Measurements from ENCODE around the gene TASOR2. TPM values are rescaled to one million over a fixed set of nuclear protein-coding genes. Genes with fewer than 3 reads are reported as not detected.

The TASOR2 gene
- total RNA-seq, 2 experiments from 2014 or later = 36.4 to 37.7 TPM

GRCh38 chr10:5661043-5661442 lies 23.6 kb upstream of the TASOR2 start:
- Mint-ChIP-seq H3K36me3 (ENCODE audit: low read depth) (no peaks in the 10 kb centered on the region), H3K27me3 (ENCODE audit: low read depth) (no peaks in the 10 kb centered on the region), H3K4me3 (no peak overlapping the region), H3K27ac (no peak overlapping the region), H3K4me1 (ENCODE audit: low read depth) (peaks cover 34% of the 10 kb centered on the region), H3K9me3 (no peaks in the 10 kb centered on the region)
- DNase-seq = no peak
- intact Hi-C loops (cut with micrococcal nuclease) = no loop called here
- CTCF ChIA-PET = no interaction called here

GRCh38 chr10:5662708-5663579 lies 21.7 kb upstream of the TASOR2 start:
- no peaks in the 10 kb centered on the region for H3K36me3 Mint-ChIP-seq (ENCODE audit: low read depth)
- H3K27ac Mint-ChIP-seq = no peak overlapping the region
- H3K9me3 Mint-ChIP-seq = no peaks in the 10 kb centered on the region
- intact Hi-C loops (cut with micrococcal nuclease) = no loop called here
- H3K4me1 Mint-ChIP-seq (ENCODE audit: low read depth) = peaks cover 25% of the 10 kb centered on the region
- no peak overlapping the region for H3K4me3 Mint-ChIP-seq
- DNase-seq = no peak
- CTCF ChIA-PET = interaction anchor here (1.6 kb wide), 1 partner anchor 39 kb away, joined by 4 read pairs; no protein-coding TSS in a partner anchor
- H3K27me3 Mint-ChIP-seq (ENCODE audit: low read depth) = no peaks in the 10 kb centered on the region

- DNase-seq = no peak
- intact Hi-C loops (cut with micrococcal nuclease) = loop anchor here (2.0 kb wide), 1 partner anchor 35 kb away; no protein-coding TSS in a partner anchor
- Mint-ChIP-seq H3K4me3 (no peak overlapping the region), H3K4me1 (ENCODE audit: low read depth) (peaks cover 23% of the 10 kb centered on the region), H3K36me3 (ENCODE audit: low read depth) (no peaks in the 10 kb centered on the region), H3K9me3 (no peaks in the 10 kb centered on the region), H3K27me3 (ENCODE audit: low read depth) (no peaks in the 10 kb centered on the region), H3K27ac (no peak overlapping the region)
- CTCF ChIA-PET = interaction anchor here (1.6 to 2.2 kb wide), 2 partner anchors 34 to 40 kb away, joined by 4 to 11 read pairs; no protein-coding TSS in a partner anchor
Measured at GRCh38 chr10:5663692-5664427, 20.8 kb upstream of the TASOR2 start.

- H3K27me3 Mint-ChIP-seq (ENCODE audit: low read depth) = no peaks in the 10 kb centered on the region
- H3K9me3 Mint-ChIP-seq = no peaks in the 10 kb centered on the region
- no peak for DNase-seq
- CTCF ChIA-PET = interaction anchor here (0.5 to 2.2 kb wide), 3 partner anchors 18 to 816 kb away, joined by 3 to 11 read pairs (median 3); no protein-coding TSS in a partner anchor
- peaks cover 13% of the 10 kb centered on the region for H3K4me1 Mint-ChIP-seq (ENCODE audit: low read depth)
- no peaks in the 10 kb centered on the region for H3K36me3 Mint-ChIP-seq (ENCODE audit: low read depth)
- H3K27ac Mint-ChIP-seq = no peak overlapping the region
- intact Hi-C loops (cut with micrococcal nuclease) = loop anchor here (1.0 to 2.0 kb wide), 2 partner anchors 19 to 37 kb away; partner anchors contain the start of gene TASOR2
- H3K4me3 Mint-ChIP-seq = peak overlapping the region; percentile 74
Measured at GRCh38 chr10:5665373-5666007, 19.1 kb upstream of the TASOR2 start.

GRCh38 chr10:5666008-5666840 lies 18.4 kb upstream of the TASOR2 start, which contains the start of gene ASB13:
Gene ASB13, minus strand, starts transcription at chr10:5666595. Its CDS starts 44 bp downstream, at chr10:5666551.
- Mint-ChIP-seq H3K4me1 (ENCODE audit: low read depth) (peaks cover 13% of the 10 kb centered on the region), H3K4me3 (peak within 1 kb of the TSS; percentile 86), H3K36me3 (ENCODE audit: low read depth) (no peaks in the 10 kb centered on the region), H3K27ac (peak within 1 kb of the TSS; percentile 39), H3K9me3 (no peaks in the 10 kb centered on the region), H3K27me3 (ENCODE audit: low read depth) (no peaks in the 10 kb centered on the region)
- CTCF ChIA-PET = interaction anchor here (0.6 to 2.2 kb wide), 3 partner anchors 19 to 207 kb away, joined by 3 to 11 read pairs (median 3); no protein-coding TSS in a partner anchor
- DNase-seq = peak; percentile 45
- intact Hi-C loops (cut with micrococcal nuclease) = loop anchor here (1.0 kb wide), 1 partner anchor 18 kb away; the partner anchor contains the start of gene TASOR2

GRCh38 chr10:5666841-5667630 lies 17.6 kb upstream of the TASOR2 start:
- Mint-ChIP-seq H3K27me3 (ENCODE audit: low read depth) (no peaks in the 10 kb centered on the region), H3K27ac (peak overlapping the region; percentile 39), H3K9me3 (no peaks in the 10 kb centered on the region), H3K36me3 (ENCODE audit: low read depth) (no peaks in the 10 kb centered on the region), H3K4me3 (peak overlapping the region; percentile 86), H3K4me1 (ENCODE audit: low read depth) (peaks cover 13% of the 10 kb centered on the region)
- peak; percentile 17 for DNase-seq
- CTCF ChIA-PET = no interaction called here
- intact Hi-C loops (cut with micrococcal nuclease) = loop anchor here (1.0 kb wide), 1 partner anchor 17 kb away; the partner anchor contains the start of gene TASOR2

GRCh38 chr10:5668429-5668828 lies 16.2 kb upstream of the TASOR2 start:
- intact Hi-C loops (cut with micrococcal nuclease) = no loop called here
- Mint-ChIP-seq H3K27me3 (ENCODE audit: low read depth) (no peaks in the 10 kb centered on the region), H3K27ac (no peak overlapping the region), H3K9me3 (peaks cover 5% of the 10 kb centered on the region), H3K4me3 (no peak overlapping the region), H3K36me3 (ENCODE audit: low read depth) (no peaks in the 10 kb centered on the region), H3K4me1 (ENCODE audit: low read depth) (peaks cover 13% of the 10 kb centered on the region)
- DNase-seq = no peak
- CTCF ChIA-PET = interaction anchor here (0.7 to 1.0 kb wide), 2 partner anchors 11 to 13 kb away, joined by 3 read pairs; no protein-coding TSS in a partner anchor

- DNase-seq = no peak
- CTCF ChIA-PET = interaction anchor here (1.2 kb wide), 1 partner anchor 203 kb away, joined by 4 read pairs; no protein-coding TSS in a partner anchor
- no peak overlapping the region for H3K4me3 Mint-ChIP-seq
Measured at GRCh38 chr10:5669604-5670003, 15.0 kb upstream of the TASOR2 start.

GRCh38 chr10:5670662-5671375 lies 13.8 kb upstream of the TASOR2 start:
- no peak for DNase-seq
- H3K4me1 Mint-ChIP-seq (ENCODE audit: low read depth) = peaks cover 8% of the 10 kb centered on the region
- H3K27ac Mint-ChIP-seq = no peak overlapping the region
- CTCF ChIA-PET = interaction anchor here (0.5 to 1.2 kb wide), 2 partner anchors 130 to 202 kb away, joined by 4 to 5 read pairs; no protein-coding TSS in a partner anchor
- peaks cover 13% of the 10 kb centered on the region for H3K9me3 Mint-ChIP-seq
- no peaks in the 10 kb centered on the region for H3K27me3 Mint-ChIP-seq (ENCODE audit: low read depth)
- no peak overlapping the region for H3K4me3 Mint-ChIP-seq
- intact Hi-C loops (cut with micrococcal nuclease) = no loop called here
- no peaks in the 10 kb centered on the region for H3K36me3 Mint-ChIP-seq (ENCODE audit: low read depth)

More at GRCh38 chr10:5669604-5670003, 15.0 kb upstream of the TASOR2 start:
- Mint-ChIP-seq H3K36me3 (ENCODE audit: low read depth) (no peaks in the 10 kb centered on the region), H3K9me3 (peaks cover 13% of the 10 kb centered on the region), H3K27ac (no peak overlapping the region), H3K4me1 (ENCODE audit: low read depth) (peaks cover 13% of the 10 kb centered on the region), H3K27me3 (ENCODE audit: low read depth) (no peaks in the 10 kb centered on the region)
- intact Hi-C loops (cut with micrococcal nuclease) = no loop called here

- Mint-ChIP-seq H3K36me3 (ENCODE audit: low read depth) (no peaks in the 10 kb centered on the region), H3K9me3 (peaks cover 8% of the 10 kb centered on the region), H3K4me3 (no peak overlapping the region), H3K27me3 (ENCODE audit: low read depth) (no peaks in the 10 kb centered on the region), H3K27ac (no peak overlapping the region), H3K4me1 (ENCODE audit: low read depth) (peaks cover 13% of the 10 kb centered on the region)
- no peak for DNase-seq
- CTCF ChIA-PET = interaction anchor here (0.9 to 1.3 kb wide), 3 partner anchors 8 to 55 kb away, joined by 3 to 4 read pairs (median 3); no protein-coding TSS in a partner anchor
- intact Hi-C loops (cut with micrococcal nuclease) = no loop called here
Measured at GRCh38 chr10:5678397-5679036, 6.1 kb upstream of the TASOR2 start.

Data from activated naive CD4-positive, alpha-beta T cell treated with anti-CD3 and anti-CD28 coated beads for 36 hours (primary cell).